GM18517 (cell line): ENCODE data around the gene TBX3.

Source experiments
- ATAC-seq: cut with Tn5 transposase; IDR thresholded peaks from one replicate; pipeline ENCODE4 v1.9.1; 2021; ENCODE audit warnings: mild to moderate bottlenecking, moderate library complexity; ENCODE audit not compliant: unreplicated experiment

TBX3 gene

DNA sequence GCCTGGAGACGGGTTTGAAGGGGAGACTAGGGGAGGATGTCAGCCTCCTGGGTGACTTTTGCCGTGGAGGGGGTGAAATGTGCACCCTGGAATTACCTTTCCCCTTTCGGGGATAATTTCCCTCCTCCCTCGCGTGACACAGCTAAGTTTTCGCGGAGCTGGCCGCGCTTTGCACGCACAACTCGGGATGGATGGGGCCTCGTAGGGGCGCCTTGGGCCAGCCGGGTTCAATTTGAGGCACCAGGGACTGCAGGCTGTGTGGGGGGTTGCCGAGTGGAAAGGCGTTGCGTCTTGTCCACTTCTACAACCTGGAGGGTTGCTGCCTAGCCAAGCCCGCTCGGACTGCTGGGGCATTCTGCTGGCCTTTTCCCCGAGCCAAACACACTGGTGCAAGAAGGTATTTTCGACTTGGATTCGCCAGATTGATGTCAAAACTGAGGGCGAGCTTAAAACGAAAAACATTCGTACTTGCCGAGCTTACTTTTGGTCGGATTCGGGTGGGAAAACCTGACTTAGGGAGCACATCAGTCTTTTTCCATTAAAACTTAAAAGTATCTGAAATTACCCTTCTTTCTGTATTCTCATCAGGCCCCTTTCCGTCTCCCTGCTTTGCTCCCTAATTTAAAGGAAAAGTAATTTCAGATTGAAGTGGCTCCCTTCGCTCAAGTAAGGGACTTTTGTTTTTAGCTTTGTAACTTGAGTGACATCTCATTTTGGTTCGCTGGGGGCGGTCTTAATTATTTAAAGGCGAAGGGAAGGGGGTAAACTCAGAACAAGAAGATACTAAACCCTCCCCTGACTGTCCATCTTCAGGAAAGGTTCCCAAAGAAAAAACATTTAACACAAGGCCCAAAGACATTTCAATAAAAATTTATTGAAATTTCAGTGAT is 14.3 kb downstream of the TBX3 start:
- no peak for ATAC-seq

DNA sequence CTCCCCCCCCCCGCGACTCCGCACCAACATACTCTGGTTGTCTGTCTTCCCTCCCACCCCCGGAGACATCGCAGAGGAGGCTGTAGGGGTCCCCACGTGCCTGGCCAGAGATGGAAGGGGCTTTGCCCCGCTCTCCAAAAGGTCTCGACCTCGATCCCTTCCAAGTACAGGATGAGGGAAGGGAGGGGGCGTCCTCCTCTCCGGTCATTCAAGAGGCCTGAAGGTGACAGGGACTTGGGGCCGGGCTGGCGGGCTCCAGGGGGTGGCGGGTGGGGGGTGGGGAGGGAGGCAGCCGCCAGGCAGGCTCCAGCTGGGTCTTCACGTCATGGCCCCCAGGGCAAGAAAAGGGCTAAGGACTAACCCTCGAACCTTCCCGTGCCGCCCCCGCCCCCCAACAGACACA is 15.1 kb downstream of the TBX3 start:
- ATAC-seq: no peak

GRCh38 chr12:114668151-114668885 is 15.7 kb downstream of the TBX3 start:
- ATAC-seq: no peak

DNA sequence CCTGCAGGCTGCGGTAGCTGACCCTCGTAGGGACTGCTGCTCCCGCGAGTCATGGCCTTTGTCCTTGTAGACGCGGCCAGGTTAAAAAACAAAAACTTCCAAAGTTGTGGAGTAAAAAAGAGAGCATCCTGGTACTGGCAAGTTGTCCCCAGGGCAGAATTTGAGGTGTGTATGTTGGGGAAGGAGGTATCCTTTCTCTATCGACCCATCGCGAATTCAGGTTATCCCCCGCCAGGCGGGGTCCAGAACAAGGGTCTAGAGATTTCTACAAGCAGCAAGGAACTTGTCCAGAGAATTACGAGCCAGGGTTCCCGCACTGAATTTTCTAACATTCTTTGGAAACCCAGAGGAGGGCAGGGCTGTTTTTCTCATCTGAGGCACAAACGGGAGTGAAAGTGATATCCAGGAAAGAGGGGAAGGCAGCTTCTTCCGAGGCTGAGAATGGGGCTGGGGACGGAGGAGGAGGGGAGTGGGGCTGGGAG is 16.3 kb downstream of the TBX3 start:
- ATAC-seq: no peak

DNA sequence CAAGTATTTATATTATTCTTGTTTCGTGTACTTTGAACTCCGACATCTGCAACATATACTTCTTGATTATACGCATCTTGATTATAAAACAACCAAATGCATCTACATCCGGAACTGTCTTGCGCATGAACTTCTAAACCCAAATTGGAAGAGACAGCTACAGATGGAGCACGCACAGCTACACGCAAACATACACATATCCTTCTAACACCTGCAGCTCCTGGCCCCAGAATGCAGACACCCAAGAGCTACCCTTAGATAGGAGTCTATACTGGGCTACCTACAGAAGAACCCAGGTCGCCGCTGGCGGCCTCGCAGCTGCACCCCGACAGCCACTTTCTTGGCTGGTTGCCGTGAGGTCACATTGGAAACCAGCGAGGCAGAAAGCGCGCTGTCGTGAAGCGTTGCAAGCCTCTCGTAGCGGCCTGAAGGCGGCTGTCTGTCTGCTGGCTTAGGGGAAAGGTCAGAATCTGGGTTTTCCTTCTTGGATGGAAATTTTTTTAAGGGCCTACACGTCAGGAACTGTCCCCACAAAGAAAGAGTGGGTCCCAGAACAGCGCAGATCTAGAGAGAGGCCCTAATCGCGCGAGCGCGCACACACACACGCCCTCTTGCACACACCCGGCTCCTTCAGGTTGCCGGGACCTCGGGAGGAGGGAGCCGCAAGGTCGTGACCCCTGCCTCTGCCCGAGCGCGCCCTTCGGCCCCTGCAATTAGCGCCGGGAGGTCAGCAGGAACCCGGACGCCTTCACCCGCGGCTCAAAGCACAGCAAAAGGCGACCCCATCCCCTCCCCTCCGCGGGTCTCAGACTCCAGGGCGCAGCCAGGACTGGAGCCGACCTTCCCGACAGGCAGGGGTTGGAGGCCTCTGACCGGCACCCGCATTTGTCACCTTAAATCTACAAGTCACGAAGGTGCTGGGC is 17.0 kb downstream of the TBX3 start:
- no peak for ATAC-seq

- ATAC-seq: no peak
These were observed 18.3 kb downstream of the TBX3 start for GRCh38 chr12:114665411-114666260.

DNA sequence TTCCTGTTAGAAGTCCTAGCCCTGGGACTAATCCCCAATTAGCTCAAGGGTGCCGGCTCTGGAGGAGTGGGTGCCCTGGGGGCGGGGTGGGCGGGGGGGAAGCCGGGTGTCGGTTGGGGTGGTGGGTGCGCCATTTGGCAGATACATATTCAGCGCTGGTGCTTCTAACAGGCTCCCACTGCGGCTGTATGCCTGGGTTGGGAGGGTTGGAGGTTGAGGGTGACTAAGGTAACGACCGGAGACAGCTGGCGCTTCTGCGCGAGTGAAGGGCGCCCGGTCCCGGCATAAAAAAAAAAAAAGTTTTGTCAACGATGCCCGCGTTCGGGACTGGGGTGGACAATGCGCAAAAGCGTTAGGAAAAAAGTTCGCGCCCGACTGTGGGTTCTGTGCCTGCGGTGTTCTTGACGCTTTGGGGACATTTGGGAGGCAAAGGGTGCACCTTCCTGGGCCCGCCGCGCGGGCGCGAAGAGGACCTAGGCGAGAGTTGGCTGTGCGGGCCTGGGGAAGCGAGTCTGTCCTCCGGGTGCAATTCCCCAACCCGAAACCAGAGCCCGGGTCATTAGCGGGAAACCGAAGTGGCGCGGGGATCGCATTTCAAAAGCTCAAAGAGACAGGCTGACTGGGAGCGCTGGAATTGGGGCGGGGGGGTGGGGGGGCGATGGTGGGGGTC is 19.2 kb downstream of the TBX3 start:
- no peak for ATAC-seq

- ATAC-seq: no peak
These were observed 21.3 kb downstream of the TBX3 start for GRCh38 chr12:114662512-114663177.

DNA sequence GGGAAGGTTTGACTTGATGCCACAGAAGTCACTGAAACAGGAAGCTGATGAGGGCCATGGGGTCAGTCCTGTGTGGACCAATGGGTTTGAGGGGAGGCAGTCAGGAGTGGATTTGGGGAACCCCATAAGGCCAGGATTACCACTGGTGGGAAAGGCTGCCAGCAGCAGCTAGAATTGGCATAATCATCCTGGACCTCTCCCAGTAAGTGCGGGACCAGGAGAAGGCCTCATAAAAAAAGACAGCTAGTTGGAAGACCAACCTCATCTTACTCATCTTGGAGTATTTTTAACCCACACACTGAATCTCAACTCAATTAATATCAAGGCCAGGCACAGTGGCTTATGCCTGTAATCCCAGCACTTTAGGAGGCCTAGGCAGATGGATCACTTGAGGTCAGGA is 22.7 kb downstream of the TBX3 start:
- ATAC-seq: no peak

GRCh38 chr12:114659084-114659483 is 24.9 kb downstream of the TBX3 start:
- no peak for ATAC-seq

DNA sequence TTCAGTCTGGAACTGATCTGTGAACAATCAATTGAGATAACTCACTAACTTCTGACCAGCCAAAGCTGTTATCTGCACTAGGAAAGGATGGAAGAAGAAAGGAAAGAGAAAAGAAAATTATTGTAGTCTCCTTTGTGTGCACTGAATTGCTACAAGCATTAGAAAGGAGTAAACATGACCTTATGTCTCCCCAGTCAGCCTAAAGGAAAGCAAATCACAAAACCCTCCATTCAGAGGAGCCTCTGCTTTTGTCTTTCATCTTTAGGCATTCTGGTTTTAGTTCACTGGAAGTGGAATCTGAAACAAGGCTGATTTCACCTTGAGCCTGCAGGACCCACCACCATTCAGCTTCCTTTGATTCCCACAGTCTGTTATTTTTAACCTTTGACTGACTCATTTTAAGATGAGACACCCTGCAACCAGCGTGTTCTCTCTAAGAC is 26.0 kb downstream of the TBX3 start:
- no peak for ATAC-seq

- ATAC-seq: no peak
These were observed 26.4 kb downstream of the TBX3 start for GRCh38 chr12:114657597-114657920.

GRCh38 chr12:114656906-114657596 is 26.9 kb downstream of the TBX3 start:
- ATAC-seq: no peak

GRCh38 chr12:114655934-114656749 is 27.8 kb downstream of the TBX3 start:
- no peak for ATAC-seq

DNA sequence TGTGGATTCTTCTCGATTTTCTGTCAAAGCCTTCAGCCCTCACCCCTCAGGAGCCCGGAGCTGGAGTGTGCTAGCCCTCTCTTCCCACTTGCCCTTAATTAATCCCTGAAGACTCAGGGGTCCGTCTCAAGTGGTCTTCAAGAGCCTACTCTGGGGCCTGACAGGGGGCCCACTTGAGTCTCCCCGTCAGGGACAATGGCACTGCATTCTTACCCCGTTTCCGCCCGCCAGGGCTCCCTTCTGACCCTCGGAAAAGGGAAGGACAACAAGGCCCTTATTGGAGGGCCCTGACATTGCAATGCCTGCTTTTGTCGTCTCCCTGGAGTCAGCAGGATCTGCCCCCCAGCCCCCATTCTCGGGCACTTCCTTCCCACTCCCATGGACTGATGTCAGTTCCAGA is 34.4 kb downstream of the TBX3 start:
- ATAC-seq: no peak

- ATAC-seq: no peak
These were observed 35.3 kb downstream of the TBX3 start for GRCh38 chr12:114648711-114649110.

- no peak for ATAC-seq
These were observed 45.1 kb downstream of the TBX3 start for GRCh38 chr12:114638790-114639435.
